H9 (cell line): ENCODE measurements around the gene DLG5. TPM values are rescaled to one million over a fixed set of nuclear protein-coding genes. Genes with fewer than 3 reads are reported as not detected.
A peak's percentile ranks its signal among the peaks of the same experiment; 100 is the strongest.

ENCODE experiments used
- DNase-seq: peaks from one replicate; pipeline ENCODE4 v3.0.0-alpha.2; 2017
- H2AFZ ChIP-seq: one replicate; pipeline ENCODE4 v1.6.1; 2013; ENCODE audit warnings: mild to moderate bottlenecking, low read length, control low read depth, moderate library complexity
- H2AK5ac ChIP-seq: 2 replicates; pipeline ENCODE4 v1.6.1; 2013; ENCODE audit warnings: low read length, control low read depth, mixed read lengths; ENCODE audit not compliant: insufficient read length
- H2BK120ac ChIP-seq: one replicate; pipeline ENCODE4 v1.6.1; 2013; ENCODE audit warnings: low read depth, mild to moderate bottlenecking, low read length, control low read depth, inconsistent platforms; ENCODE audit not compliant: poor library complexity, severe bottlenecking
- H2BK12ac ChIP-seq: 2 replicates; pipeline ENCODE4 v1.6.1; 2013; ENCODE audit warnings: low read length, control low read depth, mixed read lengths, low read depth; ENCODE audit not compliant: insufficient read length
- H2BK15ac ChIP-seq: 2 replicates; pipeline ENCODE4 v1.6.1; 2013; ENCODE audit warnings: low read depth, low read length, control low read depth
- H2BK20ac ChIP-seq: one replicate; pipeline ENCODE4 v1.6.1; 2013; ENCODE audit warnings: low read depth, mild to moderate bottlenecking, low read length, control low read depth, inconsistent platforms; ENCODE audit not compliant: poor library complexity, severe bottlenecking
- H2BK5ac ChIP-seq: 2 replicates; pipeline ENCODE4 v1.6.1; 2013; ENCODE audit warnings: low read length, control low read depth, mixed read lengths; ENCODE audit not compliant: insufficient read length
- H3K14ac ChIP-seq: 2 replicates; pipeline ENCODE4 v1.6.1; 2013; ENCODE audit warnings: low read length, control low read depth; ENCODE audit not compliant: insufficient read depth
- H3K18ac ChIP-seq: 2 replicates; pipeline ENCODE4 v1.6.1; 2013; ENCODE audit warnings: low read depth, mild to moderate bottlenecking, mixed read lengths, low read length, control low read depth; ENCODE audit not compliant: insufficient read length
- H3K23ac ChIP-seq: 2 replicates; pipeline ENCODE4 v1.6.1; 2013; ENCODE audit warnings: low read length, control low read depth, mixed read lengths, low read depth; ENCODE audit not compliant: insufficient read length
- H3K23me2 ChIP-seq: 2 replicates; pipeline ENCODE4 v1.6.1; 2013; ENCODE audit warnings: low read depth, mild to moderate bottlenecking, mixed read lengths, low read length, control low read depth; ENCODE audit not compliant: insufficient read length, poor library complexity, severe bottlenecking
- H3K27ac ChIP-seq: 2 replicates; pipeline ENCODE4 v1.5.1; 2013; ENCODE audit warnings: low read length, control low read depth, mixed read lengths, low read depth; ENCODE audit not compliant: insufficient read length
- H3K27me3 ChIP-seq: 2 replicates; pipeline ENCODE4 v1.6.1; 2013; ENCODE audit warnings: low read length, control low read depth, inconsistent platforms; ENCODE audit not compliant: insufficient read depth
- H3K4ac ChIP-seq: 2 replicates; pipeline ENCODE4 v1.6.1; 2013; ENCODE audit warnings: low read depth, mild to moderate bottlenecking, control low read depth, inconsistent platforms, low read length, moderate library complexity
- H3K4me1 ChIP-seq: 2 replicates; pipeline ENCODE4 v1.6.1; 2013; ENCODE audit warnings: low read length, control low read depth, inconsistent platforms; ENCODE audit not compliant: insufficient read depth
- H3K4me2 ChIP-seq: 2 replicates; pipeline ENCODE4 v1.6.1; 2013; ENCODE audit warnings: low read length, control low read depth, mixed read lengths; ENCODE audit not compliant: insufficient read length, insufficient read depth
- H3K56ac ChIP-seq: 2 replicates; pipeline ENCODE4 v1.6.1; 2013; ENCODE audit warnings: low read depth, mild to moderate bottlenecking, mixed read lengths, low read length, control low read depth; ENCODE audit not compliant: insufficient read length
- H3K79me1 ChIP-seq: 2 replicates; pipeline ENCODE4 v1.6.1; 2013; ENCODE audit warnings: low read depth, mild to moderate bottlenecking, moderate library complexity, low read length, control low read depth, inconsistent platforms; ENCODE audit not compliant: insufficient read depth, poor library complexity, severe bottlenecking
- H3K79me2 ChIP-seq: 2 replicates; pipeline ENCODE4 v1.6.1; 2013; ENCODE audit warnings: low read length, control low read depth, inconsistent platforms; ENCODE audit not compliant: insufficient read depth
- H3K9ac ChIP-seq: 2 replicates; pipeline ENCODE4 v1.6.1; 2013; ENCODE audit warnings: low read length, control low read depth, mixed read lengths; ENCODE audit not compliant: insufficient read length; ENCODE audit errors: extremely low read depth
- H3K9me3 ChIP-seq: one replicate; pipeline ENCODE4 v1.6.1; 2013; ENCODE audit warnings: low read depth, low read length, inconsistent platforms; ENCODE audit not compliant: control insufficient read depth
- H3T11ph ChIP-seq: one replicate; pipeline ENCODE4 v1.6.1; 2013; ENCODE audit warnings: mild to moderate bottlenecking, low read length, control low read depth, inconsistent platforms
- H4K20me1 ChIP-seq: one replicate; pipeline ENCODE4 v1.6.1; 2013; ENCODE audit not compliant: control insufficient read depth, insufficient read length, insufficient read depth
- H4K5ac ChIP-seq: 2 replicates; pipeline ENCODE4 v1.6.1; 2013; ENCODE audit warnings: low read depth, mild to moderate bottlenecking, mixed read lengths, low read length, control low read depth; ENCODE audit not compliant: insufficient read length
- H4K8ac ChIP-seq: replicated peaks from 2 replicates; pipeline ENCODE4 v1.6.1; 2013; ENCODE audit warnings: low read length, control low read depth, mixed read lengths, low read depth; ENCODE audit not compliant: insufficient read length
- H4K91ac ChIP-seq: 2 replicates; pipeline ENCODE4 v1.6.1; 2013; ENCODE audit warnings: low read depth, mild to moderate bottlenecking, moderate library complexity, mixed read lengths, low read length, control low read depth; ENCODE audit not compliant: insufficient read length
- H3K27ac Mint-ChIP-seq, 3 experiments: 2 replicates in 2 of 3; 3 replicates in 1 of 3; pipeline ENCODE4 v1.8.0; 2020 to 2021; ENCODE audit warnings: mixed read lengths in 3 of 3, mild to moderate bottlenecking in 1 of 3, moderate library complexity in 1 of 3
- H3K27me3 Mint-ChIP-seq: 2 replicates; pipeline ENCODE4 v1.8.0; 2021; ENCODE audit warnings: low read depth, mild to moderate bottlenecking, moderate library complexity, mixed read lengths
- H3K36me3 Mint-ChIP-seq, 3 experiments: 2 replicates in 2 of 3; 3 replicates in 1 of 3; pipeline ENCODE4 v1.8.0; 2020 to 2021; ENCODE audit warnings: low read depth in 3 of 3, mixed read lengths in 3 of 3; ENCODE audit not compliant: insufficient read depth in 1 of 3
- H3K4me1 Mint-ChIP-seq, 2 experiments: 2 replicates each; pipeline ENCODE4 v1.8.0; 2020; ENCODE audit warnings: mixed read lengths in 2 of 2
- H3K4me3 Mint-ChIP-seq, 2 experiments: 2 replicates in 1 of 2; 3 replicates in 1 of 2; pipeline ENCODE4 v1.8.0; 2020 to 2021; ENCODE audit warnings: mild to moderate bottlenecking in 2 of 2, mixed read lengths in 2 of 2, moderate library complexity in 1 of 2
- H3K9me3 Mint-ChIP-seq, 2 experiments: 2 replicates in 1 of 2; 3 replicates in 1 of 2; pipeline ENCODE4 v1.8.0; 2020; ENCODE audit warnings: mild to moderate bottlenecking in 2 of 2, mixed read lengths in 2 of 2, moderate library complexity in 1 of 2
- WGBS: extraction: QIAGEN DNeasy Blood & Tissue Kit; methylation state at CpG from one replicate; pipeline ENCODE4 v1.1.7; 2013; ENCODE audit warnings: missing lambda C conversion rate, low lambda C conversion rate, mixed read lengths; ENCODE audit not compliant: insufficient read length; ENCODE audit errors: extremely low coverage; 5-methylcytosine and 5-hydroxymethylcytosine counted together
- total RNA-seq: library from RNA; stranded (reverse); gene quantifications from 2 replicates; pipeline ENCODE4 v1.2.1, GENCODE V29; 2021
- TF ChIP-seq, protein P1 (sequence below): fragments of 200-600 bp; sonication (generic); conservative IDR thresholded peaks from 3 replicates; pipeline ENCODE4 v1.8.0; 2021; ENCODE audit warnings: antibody characterized with exemption, mild to moderate bottlenecking

The DLG5 gene
- total RNA-seq, 1 experiment from 2014 or later: 67.4 TPM

DNA sequence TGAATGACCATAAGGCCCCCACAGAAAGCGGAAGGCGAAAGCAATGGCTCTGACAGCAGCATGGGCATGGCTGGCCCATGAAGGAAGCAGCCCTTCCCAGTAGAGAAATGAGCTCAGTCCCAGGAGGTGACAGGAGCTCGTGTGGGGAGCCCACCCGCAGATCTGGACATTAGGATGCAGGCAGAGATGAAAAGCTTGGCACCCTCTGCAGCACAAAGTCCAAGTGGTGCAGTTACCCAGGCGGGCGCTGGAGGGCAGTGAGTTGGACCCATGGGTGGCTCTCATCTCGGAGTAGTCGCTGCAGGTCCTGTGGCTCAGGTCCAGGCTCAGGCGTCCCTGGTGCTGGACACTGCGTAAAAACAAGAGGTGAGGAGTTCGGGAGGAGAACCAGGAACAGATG lies 109.0 kb downstream of the DLG5 start:
- no peak for DNase-seq
- no peak overlapping the region for H2AFZ ChIP-seq
- Mint-ChIP-seq H3K4me1 (no peaks in the 10 kb centered on the region), H3K27me3 (no peaks in the 10 kb centered on the region), H3K4me3 (no peak overlapping the region), H3K36me3 (peaks cover 32 to 78% (median 59%) of the 10 kb centered on the region in 3 experiments), H3K9me3 (no peaks in the 10 kb centered on the region), H3K27ac (peak overlapping the region in 1 of 3 experiments; percentile 12; a peak in 1 of 7 replicates)
- H3K18ac ChIP-seq: no peak overlapping the region
- H2AK5ac ChIP-seq: no peak overlapping the region
- no peaks in the 10 kb centered on the region for H3K79me2 ChIP-seq
- no peak overlapping the region for H3K4ac ChIP-seq
- H3K27ac ChIP-seq: no peak overlapping the region
- H2BK5ac ChIP-seq: no peak overlapping the region
- H3K9ac ChIP-seq: no peak overlapping the region
- H2BK120ac ChIP-seq: no peak overlapping the region
- H3K27me3 ChIP-seq: no peaks in the 10 kb centered on the region
- no CpG with 5 or more reads among the region's 11 CpGs for WGBS
- no peaks in the 10 kb centered on the region for H3K79me1 ChIP-seq
- H2BK15ac ChIP-seq: no peak overlapping the region
- H4K91ac ChIP-seq: no peak overlapping the region
- no peak overlapping the region for H4K8ac ChIP-seq
- no peak overlapping the region for H4K5ac ChIP-seq
- TF ChIP-seq, protein P1, sequence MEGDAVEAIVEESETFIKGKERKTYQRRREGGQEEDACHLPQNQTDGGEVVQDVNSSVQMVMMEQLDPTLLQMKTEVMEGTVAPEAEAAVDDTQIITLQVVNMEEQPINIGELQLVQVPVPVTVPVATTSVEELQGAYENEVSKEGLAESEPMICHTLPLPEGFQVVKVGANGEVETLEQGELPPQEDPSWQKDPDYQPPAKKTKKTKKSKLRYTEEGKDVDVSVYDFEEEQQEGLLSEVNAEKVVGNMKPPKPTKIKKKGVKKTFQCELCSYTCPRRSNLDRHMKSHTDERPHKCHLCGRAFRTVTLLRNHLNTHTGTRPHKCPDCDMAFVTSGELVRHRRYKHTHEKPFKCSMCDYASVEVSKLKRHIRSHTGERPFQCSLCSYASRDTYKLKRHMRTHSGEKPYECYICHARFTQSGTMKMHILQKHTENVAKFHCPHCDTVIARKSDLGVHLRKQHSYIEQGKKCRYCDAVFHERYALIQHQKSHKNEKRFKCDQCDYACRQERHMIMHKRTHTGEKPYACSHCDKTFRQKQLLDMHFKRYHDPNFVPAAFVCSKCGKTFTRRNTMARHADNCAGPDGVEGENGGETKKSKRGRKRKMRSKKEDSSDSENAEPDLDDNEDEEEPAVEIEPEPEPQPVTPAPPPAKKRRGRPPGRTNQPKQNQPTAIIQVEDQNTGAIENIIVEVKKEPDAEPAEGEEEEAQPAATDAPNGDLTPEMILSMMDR: no peak
- H3K23me2 ChIP-seq: no peaks in the 10 kb centered on the region
- H3K4me1 ChIP-seq: no peaks in the 10 kb centered on the region
- H3K14ac ChIP-seq: no peak overlapping the region
- no peak overlapping the region for H3K23ac ChIP-seq
- no peak overlapping the region for H2BK12ac ChIP-seq
- H3K9me3 ChIP-seq: no peaks in the 10 kb centered on the region
- no peak overlapping the region for H2BK20ac ChIP-seq
- H3T11ph ChIP-seq: no peak overlapping the region
- no peak overlapping the region for H3K56ac ChIP-seq
- no peak overlapping the region for H3K4me2 ChIP-seq
- no peaks in the 10 kb centered on the region for H4K20me1 ChIP-seq
